OCI-LY3 (cell line): ENCODE measurements around the gene KIF1A.

Experiments
- H2AFZ ChIP-seq: fragments of 200-600, 300-600 bp; shearing (Covaris generic); 2 replicates; pipeline ENCODE4 v1.6.0; 2014; ENCODE audit warnings: antibody characterized with exemption, low read depth, low read length
- H3K27ac ChIP-seq: fragments of 200-600, 300-600 bp; sonication (generic); 2 replicates; pipeline ENCODE4 v1.5.1; 2014; ENCODE audit warnings: mild to moderate bottlenecking, low read length, moderate library complexity, mixed read lengths
- H3K27me3 ChIP-seq: fragments of 200-600, 300-600 bp; sonication (generic); 2 replicates; pipeline ENCODE4 v1.6.1; 2014; ENCODE audit warnings: low read depth, low read length, mixed read lengths
- H3K36me3 ChIP-seq: fragments of 200-600, 300-600 bp; sonication (generic); replicated peaks from 2 replicates; pipeline ENCODE3; 2014; ENCODE audit warnings: low read depth, low read length, mixed read lengths
- H3K4me1 ChIP-seq: fragments of 300-600, 200-600 bp; sonication (generic); 2 replicates; pipeline ENCODE4 v1.6.1; 2014; ENCODE audit warnings: low read length, mixed read lengths
- H3K4me2 ChIP-seq: fragments of 200-600, 300-600 bp; sonication (generic); 2 replicates; pipeline ENCODE4 v1.6.1; 2014; ENCODE audit warnings: low read length, mixed read lengths
- H3K4me3 ChIP-seq: fragments of 300-600, 200-600 bp; sonication (generic); 2 replicates; pipeline ENCODE4 v1.5.1; 2014; ENCODE audit warnings: antibody characterized with exemption, mild to moderate bottlenecking, low read length, moderate library complexity
- H3K79me2 ChIP-seq: fragments of 300-600, 200-600 bp; shearing (Covaris generic); 2 replicates; pipeline ENCODE4 v1.6.1; 2014; ENCODE audit warnings: mild to moderate bottlenecking, low read length, mixed read lengths
- H3K9ac ChIP-seq: fragments of 300-600, 200-600 bp; shearing (Covaris generic); 2 replicates; pipeline ENCODE4 v1.6.0; 2014; ENCODE audit warnings: mild to moderate bottlenecking, low read length, moderate library complexity
- H3K9me3 ChIP-seq: fragments of 200-600, 300-600 bp; shearing (Covaris generic); 2 replicates; pipeline ENCODE4 v1.6.1; 2014; ENCODE audit warnings: low read length, mixed read lengths; ENCODE audit not compliant: insufficient read depth
- H4K20me1 ChIP-seq: fragments of 200-600, 300-600 bp; sonication (generic); 2 replicates; pipeline ENCODE4 v1.6.1; 2016; ENCODE audit warnings: low read length, mixed read lengths; ENCODE audit not compliant: insufficient read depth
- EZH2phosphoT487 ChIP-seq: fragments of 200-600 bp; shearing (Covaris generic); IDR thresholded peaks from 2 replicates; pipeline ENCODE4 v1.6.1; 2018; ENCODE audit warnings: antibody characterized with exemption, mixed run types, low read depth
- TF ChIP-seq, protein P1 (sequence below): fragments of 200-600, 300-600 bp; sonication (generic); IDR thresholded peaks from 2 replicates; pipeline ENCODE4 v1.5.1; 2014; ENCODE audit warnings: antibody characterized with exemption, low read length, low read depth

The KIF1A gene

DNA sequence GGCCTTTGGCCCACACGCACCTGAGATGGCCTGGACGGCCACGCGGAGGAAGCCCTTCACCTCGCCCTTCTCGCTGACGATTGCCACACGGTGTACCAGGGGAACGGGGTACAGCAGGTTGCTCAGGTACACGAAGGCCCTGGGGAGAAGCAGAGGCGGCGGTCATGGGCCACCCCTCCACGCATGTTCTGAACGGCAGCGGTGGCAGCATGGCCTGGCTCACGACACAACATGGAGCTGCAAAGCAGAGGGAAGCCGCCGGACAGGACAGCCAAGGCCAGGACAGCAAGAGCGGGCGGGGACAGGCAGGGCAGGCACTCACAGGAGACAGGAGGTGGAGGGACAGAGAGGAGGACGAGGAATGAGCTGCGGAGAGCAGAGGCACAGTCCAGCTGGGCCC is 69.6 kb downstream of the KIF1A start:
- no peaks in the 10 kb centered on the region for H3K27me3 ChIP-seq
- H3K27ac ChIP-seq, result no peak overlapping the region
- H3K79me2 ChIP-seq, result no peaks in the 10 kb centered on the region
- no peak overlapping the region for H2AFZ ChIP-seq
- no peaks in the 10 kb centered on the region for H4K20me1 ChIP-seq
- H3K9me3 ChIP-seq, result no peaks in the 10 kb centered on the region
- TF ChIP-seq, protein P1, sequence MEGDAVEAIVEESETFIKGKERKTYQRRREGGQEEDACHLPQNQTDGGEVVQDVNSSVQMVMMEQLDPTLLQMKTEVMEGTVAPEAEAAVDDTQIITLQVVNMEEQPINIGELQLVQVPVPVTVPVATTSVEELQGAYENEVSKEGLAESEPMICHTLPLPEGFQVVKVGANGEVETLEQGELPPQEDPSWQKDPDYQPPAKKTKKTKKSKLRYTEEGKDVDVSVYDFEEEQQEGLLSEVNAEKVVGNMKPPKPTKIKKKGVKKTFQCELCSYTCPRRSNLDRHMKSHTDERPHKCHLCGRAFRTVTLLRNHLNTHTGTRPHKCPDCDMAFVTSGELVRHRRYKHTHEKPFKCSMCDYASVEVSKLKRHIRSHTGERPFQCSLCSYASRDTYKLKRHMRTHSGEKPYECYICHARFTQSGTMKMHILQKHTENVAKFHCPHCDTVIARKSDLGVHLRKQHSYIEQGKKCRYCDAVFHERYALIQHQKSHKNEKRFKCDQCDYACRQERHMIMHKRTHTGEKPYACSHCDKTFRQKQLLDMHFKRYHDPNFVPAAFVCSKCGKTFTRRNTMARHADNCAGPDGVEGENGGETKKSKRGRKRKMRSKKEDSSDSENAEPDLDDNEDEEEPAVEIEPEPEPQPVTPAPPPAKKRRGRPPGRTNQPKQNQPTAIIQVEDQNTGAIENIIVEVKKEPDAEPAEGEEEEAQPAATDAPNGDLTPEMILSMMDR, result no peak
- no peak for TF ChIP-seq EZH2phosphoT487
- no peaks in the 10 kb centered on the region for H3K36me3 ChIP-seq
- no peak overlapping the region for H3K9ac ChIP-seq
- H3K4me1 ChIP-seq, result no peaks in the 10 kb centered on the region
- H3K4me3 ChIP-seq, result no peak overlapping the region
- no peak overlapping the region for H3K4me2 ChIP-seq

DNA sequence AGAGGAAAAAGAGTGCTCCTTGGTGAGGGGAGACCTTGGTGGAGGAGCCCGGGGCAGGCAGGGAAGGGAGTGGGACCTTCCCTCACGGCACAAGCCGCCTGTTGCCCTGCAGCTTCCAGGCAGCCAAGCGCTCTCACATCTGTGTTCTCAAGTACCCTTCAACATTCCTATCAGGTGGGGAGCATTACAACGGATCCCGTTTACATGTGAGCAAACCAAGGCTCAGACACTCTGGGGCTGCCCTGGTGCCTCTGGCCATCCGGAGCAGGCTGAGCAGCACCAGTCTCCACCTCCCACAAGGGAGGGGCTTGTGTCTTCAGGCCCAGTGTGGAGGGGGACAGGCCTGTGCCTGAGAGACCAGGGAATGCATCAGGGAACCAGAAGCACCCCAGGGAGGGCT is 70.5 kb downstream of the KIF1A start:
- Histone ChIP-seq H3K9ac (no peak overlapping the region), H2AFZ (no peak overlapping the region), H3K36me3 (no peaks in the 10 kb centered on the region), H3K4me1 (no peaks in the 10 kb centered on the region), H3K4me3 (no peak overlapping the region), H3K27ac (no peak overlapping the region), H3K9me3 (no peaks in the 10 kb centered on the region), H3K79me2 (no peaks in the 10 kb centered on the region), H4K20me1 (no peaks in the 10 kb centered on the region), H3K4me2 (no peak overlapping the region), H3K27me3 (no peaks in the 10 kb centered on the region)
- no peak for TF ChIP-seq EZH2phosphoT487
- TF ChIP-seq, protein P1, result no peak

DNA sequence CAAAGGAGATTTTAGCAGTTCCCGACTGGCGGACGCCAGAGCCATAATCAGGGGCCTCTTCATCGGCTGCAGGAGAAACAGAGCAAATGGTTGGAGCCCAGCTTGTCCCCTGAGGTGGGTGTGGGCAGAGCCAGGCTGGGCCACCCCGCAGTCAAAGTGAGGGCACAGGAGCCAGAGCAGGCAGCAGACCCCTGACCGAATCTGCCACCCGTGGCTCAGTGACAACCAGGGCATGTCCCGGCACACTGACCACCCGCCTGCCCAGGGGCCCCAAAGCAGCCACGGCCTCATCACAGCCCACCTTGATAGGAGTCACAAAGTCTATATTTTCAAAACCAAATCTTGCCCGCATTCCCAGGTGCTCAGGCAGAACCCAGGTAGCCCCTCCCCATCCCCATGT is 72.8 kb downstream of the KIF1A start:
- TF ChIP-seq EZH2phosphoT487, result no peak
- TF ChIP-seq, protein P1, result no peak
- no peaks in the 10 kb centered on the region for H3K27me3 ChIP-seq
- no peaks in the 10 kb centered on the region for H3K4me1 ChIP-seq
- no peaks in the 10 kb centered on the region for H3K9me3 ChIP-seq
- H4K20me1 ChIP-seq, result no peaks in the 10 kb centered on the region
- no peak overlapping the region for H2AFZ ChIP-seq
- no peaks in the 10 kb centered on the region for H3K36me3 ChIP-seq
- no peak overlapping the region for H3K4me3 ChIP-seq
- no peak overlapping the region for H3K27ac ChIP-seq
- H3K9ac ChIP-seq, result no peak overlapping the region
- no peak overlapping the region for H3K4me2 ChIP-seq
- no peaks in the 10 kb centered on the region for H3K79me2 ChIP-seq

DNA sequence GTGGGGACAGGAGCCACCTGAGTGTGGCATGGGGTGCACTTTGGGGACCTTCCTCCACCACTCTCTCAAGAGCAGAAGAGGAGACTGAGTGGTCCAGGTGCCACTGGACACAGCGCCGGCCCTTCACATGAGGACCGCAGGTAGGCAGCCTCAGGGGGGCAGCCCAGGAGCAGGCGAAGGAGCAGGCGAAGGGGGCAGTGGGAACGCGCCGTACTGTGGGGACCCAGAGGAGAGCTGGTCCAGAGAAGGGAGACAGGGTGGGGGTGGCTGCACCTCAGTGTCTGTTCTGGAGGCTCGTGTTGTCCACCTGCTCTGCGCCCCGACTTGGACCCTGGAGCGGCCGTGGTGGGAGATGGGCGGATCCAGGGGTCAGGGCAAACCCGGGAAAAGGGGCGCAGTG is 73.3 kb downstream of the KIF1A start:
- Histone ChIP-seq H3K4me1 (no peaks in the 10 kb centered on the region), H3K9ac (no peak overlapping the region), H3K4me2 (no peak overlapping the region), H3K4me3 (no peak overlapping the region), H3K27ac (no peak overlapping the region), H3K9me3 (no peaks in the 10 kb centered on the region), H3K79me2 (no peaks in the 10 kb centered on the region), H2AFZ (no peak overlapping the region), H3K36me3 (no peaks in the 10 kb centered on the region), H3K27me3 (no peaks in the 10 kb centered on the region), H4K20me1 (no peaks in the 10 kb centered on the region)
- no peak for TF ChIP-seq EZH2phosphoT487
- TF ChIP-seq, protein P1, result no peak
